Measurements from ENCODE around the gene METTL21C.

The METTL21C gene

DNA sequence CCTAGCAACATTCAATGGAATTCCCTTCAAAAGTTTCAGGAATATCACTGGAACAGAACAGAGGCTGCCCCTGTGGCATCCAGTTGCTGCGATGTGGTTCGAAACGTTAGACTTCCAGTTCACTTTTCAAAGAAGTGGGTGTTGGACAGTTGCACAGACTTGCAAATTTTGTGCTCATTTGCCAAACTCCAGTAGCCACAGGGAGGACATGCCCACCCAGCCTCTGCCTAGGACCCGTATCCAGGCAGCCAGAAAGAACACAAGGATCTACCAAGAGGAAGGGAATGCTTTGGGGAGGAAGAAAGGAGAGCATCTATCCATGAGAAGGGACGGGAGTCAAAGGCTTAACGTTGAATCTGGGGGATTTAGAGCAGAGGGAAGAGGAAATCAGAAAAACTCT lies at the start of gene METTL21C:
METTL21C (minus strand) TSS at position 108 of the 400 bp plus-strand sequence. CDS start 546 bp downstream, outside the sequence.
- no peak for DNase-seq

DNA sequence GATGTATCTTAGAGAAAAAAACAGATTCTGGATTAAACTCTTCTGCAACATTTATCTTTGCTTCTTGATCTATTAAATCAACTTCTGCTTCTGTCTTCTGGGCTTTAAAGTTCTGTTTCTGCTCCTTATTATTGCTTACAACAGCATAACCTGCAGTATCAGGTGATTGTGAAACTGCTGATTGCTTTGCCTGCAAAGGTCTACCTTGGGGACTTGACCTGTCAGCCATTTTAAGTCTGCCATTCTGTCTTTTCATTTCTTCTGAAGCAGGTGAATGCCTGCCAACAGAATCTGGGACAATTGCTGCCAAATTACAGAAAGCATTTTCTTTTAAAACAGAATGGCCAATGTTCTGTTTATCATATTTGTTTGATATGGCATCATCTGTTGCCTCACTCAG lies 47.7 kb upstream of the METTL21C start:
- no peak for DNase-seq

DNA sequence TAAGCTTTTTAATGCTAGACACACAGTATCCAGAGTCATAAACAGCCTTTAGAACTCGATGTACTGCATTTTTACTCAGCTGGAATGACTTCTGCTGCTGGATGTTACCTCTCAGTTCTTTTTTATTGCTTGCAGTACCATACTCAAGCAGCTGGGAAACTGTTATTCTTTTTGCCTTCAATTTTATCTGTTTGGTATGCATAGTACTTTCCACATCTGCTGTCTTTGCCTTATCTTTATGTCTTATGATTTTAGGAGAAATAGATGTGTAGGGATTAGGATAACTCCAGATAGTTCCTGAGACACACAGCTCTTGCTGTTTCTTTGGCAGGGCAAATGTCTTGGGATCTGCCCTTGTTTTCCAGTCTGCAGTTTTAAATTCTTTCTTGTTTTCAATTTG lies 47.3 kb upstream of the METTL21C start:
- DNase-seq: no peak

DNA sequence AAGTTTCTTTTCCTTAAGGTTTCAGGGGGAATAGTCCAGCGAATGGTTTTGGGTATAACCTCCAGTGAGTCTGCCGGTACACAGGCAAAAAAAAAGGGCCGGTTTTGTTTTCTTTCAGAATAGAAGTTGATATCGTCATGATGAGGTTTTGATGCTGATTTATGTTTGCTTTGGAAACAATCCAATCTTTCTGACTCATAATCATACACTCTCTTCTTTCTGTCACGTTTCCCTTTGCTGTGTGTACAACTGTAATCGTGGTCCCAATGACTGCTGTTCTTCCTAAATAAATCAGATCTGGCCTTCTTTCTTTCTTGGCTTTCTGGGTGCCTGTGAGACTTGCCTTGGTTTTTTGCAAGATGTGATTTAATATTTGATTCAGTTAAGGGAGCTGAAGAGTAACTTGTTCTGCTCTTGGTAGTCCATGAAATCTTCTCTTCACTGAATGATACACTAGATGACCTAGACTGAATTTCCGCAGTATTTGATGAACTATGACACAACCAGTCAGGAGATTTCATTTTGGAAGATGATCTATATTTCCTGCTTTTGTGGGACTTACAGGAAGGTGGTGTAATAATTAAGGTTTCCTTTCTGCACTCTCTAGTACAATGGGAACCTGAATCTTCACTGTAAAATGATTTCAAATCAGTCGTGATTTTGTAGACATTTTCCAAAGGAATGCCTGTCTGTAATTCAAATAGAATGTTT lies 34.9 kb upstream of the METTL21C start:
- no peak for DNase-seq

DNA sequence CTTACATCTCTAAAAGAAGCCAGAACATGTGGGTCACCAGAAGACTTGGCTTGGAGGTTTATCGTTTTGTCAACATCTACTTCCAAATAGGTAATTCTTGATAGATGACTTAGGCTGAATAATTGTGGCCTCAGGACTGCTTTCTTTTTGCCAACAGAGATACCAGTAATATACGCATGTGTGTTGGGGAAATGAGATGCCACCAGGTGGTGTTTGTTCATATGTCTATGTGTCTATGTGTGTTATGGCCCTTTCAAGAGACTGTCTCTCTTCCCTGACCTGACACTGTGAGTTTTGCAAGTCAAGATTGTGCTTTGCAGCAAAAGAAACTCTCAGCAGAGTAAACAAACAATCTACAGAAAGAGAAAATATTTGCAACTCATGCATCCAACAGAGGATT lies 31.6 kb upstream of the METTL21C start:
- no peak for DNase-seq

DNA sequence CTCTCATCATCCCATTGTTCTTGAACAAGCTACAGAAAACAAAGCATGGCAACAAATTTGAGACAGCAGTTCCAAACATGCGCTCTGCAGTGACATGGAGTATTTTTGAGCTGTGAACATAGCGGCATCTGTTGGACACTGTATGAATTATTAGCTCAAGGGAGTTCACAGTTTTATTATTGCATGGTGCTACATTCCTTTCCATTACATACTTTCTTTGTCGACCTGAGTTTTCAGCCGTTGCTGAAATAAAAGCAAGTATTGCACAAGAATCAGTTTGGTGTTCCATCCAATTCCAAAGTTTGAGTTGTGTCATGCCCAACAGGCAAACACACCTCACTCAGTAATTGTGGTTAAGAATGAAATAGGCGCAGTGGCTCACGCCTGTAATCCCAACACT lies 30.1 kb upstream of the METTL21C start:
- no peak for DNase-seq

DNA sequence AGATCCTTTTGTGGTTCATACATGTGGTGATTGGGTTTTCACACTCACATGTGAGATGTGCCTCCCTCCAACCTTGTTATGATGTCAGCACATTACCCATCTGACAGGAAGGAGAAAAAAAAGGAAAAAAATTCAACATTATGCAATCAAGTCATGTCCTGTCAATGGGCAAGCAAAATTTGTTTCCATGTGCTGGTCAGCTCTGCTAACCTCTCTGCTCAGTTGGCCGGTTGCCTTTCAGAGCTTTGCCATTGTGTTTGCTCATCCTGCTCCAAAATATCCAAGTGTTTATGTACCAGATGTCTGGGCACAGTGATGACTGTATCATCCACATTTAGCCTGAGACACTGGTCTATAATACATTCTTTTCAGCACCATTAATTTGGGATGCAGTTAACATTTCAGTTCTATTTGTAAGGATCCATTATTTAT lies 27.0 kb upstream of the METTL21C start:
- DNase-seq: no peak

DNA sequence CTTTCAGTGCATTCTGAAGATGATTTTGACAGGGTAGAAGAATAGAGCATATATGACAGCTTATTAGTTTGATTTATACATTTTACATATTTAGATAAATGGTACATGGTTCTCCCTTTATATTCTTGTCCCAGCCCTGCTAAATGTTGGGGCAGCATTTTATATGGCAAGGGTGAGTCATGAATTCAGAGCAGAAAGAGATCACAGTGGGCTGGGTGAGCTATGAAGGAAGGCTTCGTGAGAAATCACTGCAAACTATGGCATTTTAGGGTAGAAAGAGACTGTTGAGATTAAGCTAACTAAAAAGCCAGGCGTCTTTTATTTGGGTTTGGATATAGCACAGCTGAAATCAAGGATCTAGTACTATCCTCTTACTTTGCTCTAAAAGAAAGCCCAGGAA lies 23.9 kb upstream of the METTL21C start:
- DNase-seq: no peak

DNA sequence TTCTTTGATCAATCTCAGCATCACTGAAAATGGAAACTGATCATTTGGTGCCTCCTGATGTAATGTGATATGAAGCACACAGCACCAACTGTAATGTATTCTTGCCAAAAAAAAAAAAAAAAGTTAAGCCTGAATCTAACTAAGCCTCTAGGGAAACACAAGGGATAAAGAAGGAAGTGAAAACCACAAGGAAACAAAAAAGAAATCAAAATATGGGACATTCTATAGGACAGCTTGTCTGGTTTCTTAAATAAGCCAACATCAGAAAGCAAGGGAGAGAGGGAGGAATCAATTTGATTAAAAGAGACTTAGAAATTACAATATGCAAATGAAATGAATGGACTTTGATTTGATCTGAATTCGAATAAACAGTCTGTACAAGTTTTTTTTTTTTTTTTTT lies 20.6 kb upstream of the METTL21C start:
- no peak for DNase-seq

DNA sequence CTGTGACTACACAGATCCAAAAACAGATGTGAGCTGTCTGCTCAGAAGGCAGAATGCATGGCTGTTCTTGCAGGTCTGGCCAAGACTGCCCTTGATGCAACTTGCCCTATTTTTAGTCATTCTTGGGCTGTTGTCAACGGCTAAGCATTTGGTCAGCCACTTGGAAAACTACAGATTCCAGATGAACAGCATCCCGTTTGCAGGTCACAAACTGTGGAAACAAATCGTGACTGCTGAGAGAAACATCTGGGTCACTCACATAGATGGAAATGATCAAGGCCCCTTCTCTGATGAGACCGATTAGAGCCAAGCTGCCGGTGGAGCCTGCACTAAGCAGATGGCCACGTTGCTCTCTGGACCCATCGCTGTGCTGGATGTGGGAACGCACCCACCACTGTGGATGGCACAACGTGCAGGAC lies 15.4 kb upstream of the METTL21C start:
- no peak for DNase-seq

DNA sequence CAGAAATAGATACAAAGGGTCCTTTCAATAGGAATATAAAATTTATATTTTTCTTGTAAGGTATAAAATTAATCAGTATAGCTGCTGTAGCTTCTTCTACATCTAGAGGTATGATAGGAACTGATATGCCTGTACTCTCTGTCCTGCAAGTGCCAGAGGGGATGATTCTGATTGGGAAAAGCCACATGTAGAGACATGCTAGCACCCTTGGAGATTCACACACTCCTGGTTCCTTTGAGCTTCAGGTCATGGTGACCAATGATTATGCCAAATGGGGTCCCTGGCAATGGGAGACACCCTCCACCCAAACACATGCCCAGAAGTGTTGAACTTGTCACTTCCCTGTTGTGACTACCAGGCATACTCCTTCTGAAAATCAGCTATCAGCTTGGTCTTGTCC lies 14.7 kb upstream of the METTL21C start:
- DNase-seq: no peak

DNA sequence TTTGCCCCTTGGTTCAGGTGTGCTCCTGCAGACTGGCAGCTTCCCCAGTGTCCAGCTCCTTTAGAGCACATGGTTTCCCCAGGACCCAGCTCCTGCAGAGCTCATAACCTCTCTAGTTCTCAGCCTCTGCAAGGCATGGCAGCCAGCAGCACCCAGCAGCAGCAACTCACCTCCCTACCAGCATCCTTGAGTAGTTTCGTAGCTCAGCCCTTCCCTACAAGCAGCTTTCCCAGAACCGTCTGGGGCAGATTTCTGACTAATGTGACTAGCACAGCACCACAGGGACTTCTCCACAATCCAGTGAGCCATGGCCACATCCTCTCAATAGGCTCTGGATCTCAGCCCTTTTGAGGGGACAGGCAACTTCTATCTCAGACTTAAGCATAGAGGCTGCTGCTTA lies 14.1 kb upstream of the METTL21C start:
- no peak for DNase-seq

DNA sequence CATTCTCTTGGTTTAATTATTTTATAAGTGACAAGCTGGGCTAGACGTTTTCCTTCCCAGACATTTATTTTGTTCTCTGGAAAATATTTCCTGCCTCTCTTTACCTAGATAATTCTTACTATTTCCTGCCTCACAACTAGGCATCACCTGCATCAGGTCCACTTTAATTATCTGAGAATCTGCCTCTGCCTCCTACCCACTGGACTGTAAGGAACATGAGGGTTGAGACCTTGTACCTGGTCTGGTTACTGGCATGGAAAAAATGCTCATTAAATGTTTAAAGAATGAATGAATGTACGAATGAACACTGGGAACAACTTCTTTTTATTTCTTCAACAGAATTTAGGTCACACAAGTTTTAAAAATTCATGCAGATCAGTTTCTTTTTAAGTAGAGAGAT lies 13.4 kb upstream of the METTL21C start:
- no peak for DNase-seq

DNA sequence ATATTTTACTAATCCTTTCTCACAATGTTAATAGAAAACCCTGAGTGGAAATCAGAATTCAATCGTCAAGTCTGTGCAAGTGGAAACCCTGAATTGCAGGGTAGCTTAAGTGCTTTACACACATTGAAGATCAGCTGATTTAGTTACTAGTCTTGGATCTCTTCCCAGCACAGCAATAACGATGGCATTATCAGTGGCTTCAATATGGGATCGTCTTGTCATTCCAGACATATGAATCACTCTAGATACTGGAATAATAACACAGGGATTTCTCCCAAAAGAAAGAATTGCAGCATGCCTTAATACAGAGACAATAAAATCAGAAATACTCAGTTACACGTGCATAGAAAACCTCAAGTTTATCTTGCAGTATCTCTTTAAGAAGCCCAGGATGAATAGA lies 12.6 kb upstream of the METTL21C start:
- no peak for DNase-seq

DNA sequence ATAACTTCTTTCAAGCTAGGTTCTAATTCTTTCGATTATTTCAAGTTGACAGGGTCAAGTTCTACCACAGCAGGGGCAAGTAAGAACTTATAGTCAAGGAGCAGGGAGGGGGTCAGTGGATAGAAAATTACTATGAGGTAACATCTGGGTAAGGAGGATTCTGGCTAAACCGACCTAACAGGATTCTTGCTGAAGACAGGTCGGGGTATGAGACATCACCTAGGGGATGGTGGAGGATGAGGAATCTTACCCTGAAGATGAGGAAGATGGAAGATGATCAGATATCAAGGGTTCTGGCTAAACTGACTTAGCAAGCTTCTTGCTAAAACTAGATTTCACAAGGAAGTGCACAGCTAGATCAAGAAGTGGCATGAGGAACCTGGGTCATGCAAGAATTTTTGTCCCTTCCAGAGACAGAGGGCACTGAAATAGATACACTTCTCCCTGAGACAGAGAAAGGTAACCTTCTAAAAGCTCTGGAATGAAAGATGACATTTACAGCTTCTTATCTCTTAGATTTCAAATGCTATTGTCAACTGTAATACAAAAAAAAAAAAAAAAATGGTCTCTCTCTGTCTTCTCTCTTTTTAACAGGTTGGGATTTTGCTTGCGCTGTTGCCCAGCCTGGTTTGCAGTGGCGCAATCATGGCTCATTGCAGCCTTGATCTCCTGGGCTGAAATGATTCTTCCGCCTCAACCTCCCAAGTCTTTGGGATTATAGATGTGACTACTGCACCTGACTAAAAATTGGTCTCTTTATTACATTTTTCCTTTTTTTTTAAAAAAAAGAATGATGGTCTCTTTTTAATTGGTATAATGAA lies 9.6 kb upstream of the METTL21C start:
- no peak for DNase-seq

DNA sequence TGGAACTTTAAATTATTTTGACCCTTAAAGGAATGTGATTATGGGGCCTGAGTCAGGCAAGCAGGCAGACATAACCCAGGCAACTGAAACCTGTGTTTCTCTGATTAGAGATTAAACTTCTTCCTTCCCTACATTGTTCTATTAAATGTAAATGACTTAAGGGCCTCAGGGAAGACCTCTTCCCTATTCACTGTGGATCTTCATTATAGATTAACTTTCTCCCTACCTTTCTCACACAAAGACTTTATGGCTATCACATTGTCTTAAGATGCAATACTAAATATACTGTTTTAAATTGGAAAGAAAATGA lies 8.8 kb upstream of the METTL21C start:
- DNase-seq: no peak

DNA sequence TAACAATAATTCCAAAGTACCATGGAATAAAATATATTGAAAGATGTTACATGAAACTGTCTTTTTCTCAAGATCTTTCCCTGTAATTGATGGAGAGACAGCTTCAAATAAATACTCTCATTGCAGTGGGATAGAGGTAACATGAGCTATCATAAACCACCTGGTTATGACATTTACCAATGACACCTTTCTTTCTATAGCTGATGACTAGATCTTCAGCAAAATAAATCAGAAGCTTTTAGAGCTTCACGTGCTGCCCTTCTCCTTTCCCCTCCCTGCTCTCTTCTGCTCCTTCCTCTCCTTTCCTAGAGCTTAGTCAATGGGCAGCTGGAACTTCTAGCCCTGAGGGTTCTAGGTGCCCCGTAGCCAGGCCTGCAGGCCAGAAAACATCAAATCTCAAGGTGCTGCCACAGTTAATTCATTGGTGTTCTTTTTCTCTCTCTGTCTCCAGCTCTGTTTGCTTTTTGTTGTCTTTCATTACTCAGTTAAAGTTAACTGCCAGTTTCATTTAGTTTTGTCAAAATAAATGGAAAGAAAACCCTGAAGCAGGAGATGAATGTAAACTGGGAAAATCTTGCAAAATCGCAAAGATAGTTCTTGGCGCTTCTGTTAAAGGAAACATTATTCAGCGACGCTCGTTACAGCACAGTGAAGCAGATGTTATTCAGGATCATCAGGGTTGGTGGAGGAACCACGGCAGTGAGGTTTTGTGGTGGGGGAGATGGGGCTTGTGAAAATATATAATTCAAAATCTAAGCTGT lies 8.3 kb upstream of the METTL21C start:
- DNase-seq: no peak

DNA sequence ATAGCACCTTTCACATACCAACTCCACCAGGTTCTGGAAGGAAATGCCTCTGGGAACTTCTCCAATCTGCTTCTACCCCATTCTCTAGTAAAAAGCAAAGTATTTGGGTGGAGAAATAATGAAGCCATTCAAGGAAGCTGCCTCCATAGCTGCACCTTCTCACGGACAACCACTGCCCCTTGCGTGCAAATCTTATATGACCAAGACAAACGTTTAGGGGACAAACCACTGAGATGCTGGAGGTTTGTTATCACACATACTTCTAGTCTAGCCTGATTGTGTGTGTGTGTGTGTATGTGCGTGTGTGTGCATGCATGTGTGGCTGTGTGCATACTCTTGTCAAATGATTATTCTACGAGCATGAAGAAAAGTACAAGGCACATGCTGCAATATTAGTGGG lies 6.5 kb upstream of the METTL21C start:
- DNase-seq: no peak

DNA sequence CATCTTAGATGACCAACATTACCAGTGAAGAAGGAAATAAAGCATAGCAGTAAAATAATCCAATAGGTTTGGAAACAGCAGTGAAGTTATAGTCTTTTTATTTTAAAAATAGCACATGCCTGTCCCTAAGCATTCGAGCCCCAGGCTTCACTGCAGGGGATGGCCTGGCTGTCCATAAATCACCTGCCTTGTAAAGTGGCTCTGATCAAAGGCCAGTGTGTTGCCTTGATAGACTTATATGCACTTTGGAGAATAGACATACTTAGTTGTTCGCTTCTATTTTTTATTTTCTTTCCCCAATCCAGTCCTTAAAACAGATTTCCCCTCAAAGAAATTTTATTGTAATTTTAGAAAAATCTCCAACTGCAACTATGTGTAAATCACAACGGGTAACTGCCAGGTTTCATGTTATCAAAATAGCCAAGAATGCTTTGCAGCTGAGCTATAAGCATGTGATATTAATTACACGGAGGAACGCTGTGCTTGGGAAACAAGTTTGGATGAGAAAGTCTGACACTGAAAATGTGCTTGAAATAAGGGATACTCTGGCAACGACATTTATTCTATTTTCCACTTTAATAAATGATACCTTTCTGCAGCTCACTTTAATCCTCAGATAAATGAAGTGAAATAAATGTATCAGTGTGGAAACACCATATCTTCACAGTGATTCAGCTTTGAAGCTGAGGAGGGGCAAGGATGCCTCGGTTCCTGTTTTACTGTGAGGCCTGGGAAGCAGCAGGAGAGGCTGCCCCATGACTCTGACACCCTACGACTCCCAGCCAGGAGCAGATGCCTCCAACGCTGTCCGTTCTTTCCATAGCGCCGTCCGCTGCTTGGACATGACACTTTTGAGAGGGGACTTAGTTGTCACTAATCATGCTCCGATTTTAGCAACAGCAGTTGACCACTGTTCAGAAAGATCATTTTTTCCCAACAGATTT lies 5.5 kb upstream of the METTL21C start:
- no peak for DNase-seq

DNA sequence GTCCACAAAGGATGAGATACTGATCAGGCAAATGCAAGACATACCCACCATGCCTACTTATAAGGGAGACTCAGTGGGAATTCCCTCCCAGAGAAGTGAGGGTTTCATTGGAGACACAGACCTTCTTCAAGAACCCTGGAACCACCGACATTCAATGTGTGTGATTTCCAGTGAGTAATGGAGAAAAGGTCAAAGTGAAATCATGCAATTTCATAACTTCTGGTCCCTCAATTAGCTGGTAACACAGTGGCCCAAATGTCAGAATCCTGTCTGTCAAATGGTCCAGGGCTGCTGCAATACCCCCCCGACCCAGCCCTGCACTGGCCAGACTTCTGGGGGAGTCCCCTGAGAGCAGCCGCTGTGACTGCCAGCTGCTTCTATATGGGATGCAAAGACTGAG lies 4.7 kb upstream of the METTL21C start:
- DNase-seq: no peak

DNA sequence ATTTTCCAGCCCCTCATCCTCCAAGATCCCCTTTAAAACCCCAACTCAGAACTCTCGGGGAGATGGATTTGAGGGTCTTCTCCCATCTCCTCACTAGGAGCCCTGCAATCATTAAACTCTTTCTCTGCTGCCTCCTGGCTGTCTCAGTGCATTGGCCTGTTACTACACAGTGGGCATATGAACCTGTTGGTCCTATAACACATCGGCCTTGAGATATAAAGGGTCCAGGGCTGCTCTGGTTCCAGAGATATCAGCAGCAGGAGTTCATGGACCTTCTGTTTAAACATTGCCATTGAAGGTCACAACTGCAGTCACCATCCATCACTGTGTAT lies 3.8 kb upstream of the METTL21C start:
- no peak for DNase-seq

DNA sequence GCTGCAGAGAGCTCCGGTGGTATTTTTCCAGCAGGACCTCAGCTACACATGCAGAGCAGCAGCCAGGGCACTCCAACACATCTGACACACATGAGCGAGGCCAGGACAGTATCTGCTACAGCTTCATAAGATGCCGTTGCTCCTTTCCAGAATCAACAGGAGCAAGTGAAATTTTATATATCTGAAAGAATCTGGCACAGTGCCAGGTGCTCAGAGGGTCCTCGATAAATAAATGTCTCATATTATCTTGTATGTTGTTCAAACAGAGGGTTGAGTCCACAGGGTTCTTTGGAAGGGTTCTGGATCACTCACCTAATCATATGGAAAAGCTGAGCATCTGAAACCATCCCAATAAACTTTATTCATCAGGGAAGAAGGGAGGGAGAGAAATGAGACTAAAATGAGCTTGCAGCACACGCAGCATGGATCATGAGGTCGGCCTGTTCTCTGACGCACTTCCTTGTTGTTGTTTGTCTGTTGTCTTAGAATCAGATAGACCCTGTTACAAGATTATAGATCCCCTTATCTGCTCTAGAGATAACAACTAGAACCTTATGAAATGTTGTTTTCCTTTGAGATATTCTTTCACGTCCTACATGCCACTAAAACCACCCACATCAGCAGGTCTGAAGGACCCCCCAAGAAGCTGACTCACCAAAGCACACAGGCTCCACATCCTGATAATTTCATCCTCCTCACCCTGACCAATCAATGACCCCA lies 3.2 kb upstream of the METTL21C start:
- no peak for DNase-seq
